DMS53 treated with DMSO at 0.1 percent for 48 hours (cell line): ENCODE results near the gene GJA4.
A peak's percentile ranks its signal among the peaks of the same experiment; 100 is the strongest.
"Not testable (repeated sequence)": the region's sequence is repeated elsewhere in the genome, so short reads cannot be mapped to it uniquely, and the experiment has no call there.

Experiments
- DNase-seq: peaks from one replicate; lab custom pipeline; 2025; ENCODE audit not compliant: unreplicated experiment; lab: John Stamatoyannopoulos, UW

Gene GJA4

GRCh38 chr1:34768856-34769255, 23.9 kb upstream of the GJA4 start:
- DNase-seq: no peak

GRCh38 chr1:34770891-34771504, 21.8 kb upstream of the GJA4 start:
- no peak for DNase-seq

GRCh38 chr1:34771573-34772371, 21.0 kb upstream of the GJA4 start:
- no peak for DNase-seq

- DNase-seq: not testable (repeated sequence)
Observed at GRCh38 chr1:34773114-34773513, 19.7 kb upstream of the GJA4 start.

- no peak for DNase-seq
Observed at GRCh38 chr1:34774957-34775356, 17.8 kb upstream of the GJA4 start.

- no peak for DNase-seq
Observed at GRCh38 chr1:34776911-34777310, 15.9 kb upstream of the GJA4 start.

- no peak for DNase-seq
Observed at GRCh38 chr1:34777519-34778321, 15.1 kb upstream of the GJA4 start.

- DNase-seq: no peak
Observed at GRCh38 chr1:34778381-34778780, 14.4 kb upstream of the GJA4 start.

GRCh38 chr1:34779005-34779404, 13.8 kb upstream of the GJA4 start:
- no peak for DNase-seq

- DNase-seq: no peak
Observed at GRCh38 chr1:34779526-34779925, 13.3 kb upstream of the GJA4 start.

GRCh38 chr1:34779962-34780361, 12.8 kb upstream of the GJA4 start:
- DNase-seq: no peak

GRCh38 chr1:34780528-34780927, 12.3 kb upstream of the GJA4 start:
- no peak for DNase-seq

GRCh38 chr1:34781071-34781843, 11.5 kb upstream of the GJA4 start, which contains the start of gene GJB3:
GJB3 (plus strand) TSS chr1:34781214; CDS start chr1:34784763, 3,549 bp downstream.
- DNase-seq: peak; percentile 8

GRCh38 chr1:34781844-34782391, 10.9 kb upstream of the GJA4 start:
- DNase-seq: no peak

GRCh38 chr1:34784751-34785221, 8.0 kb upstream of the GJA4 start:
- no peak for DNase-seq

GRCh38 chr1:34785231-34785874, 7.4 kb upstream of the GJA4 start:
- no peak for DNase-seq

GRCh38 chr1:34785875-34786470, 6.8 kb upstream of the GJA4 start:
- DNase-seq: no peak

- DNase-seq: peak; percentile 87
Observed at GRCh38 chr1:34786521-34787325, 6.1 kb upstream of the GJA4 start.
